Hepatocyte (in vitro differentiated cells): ENCODE data around the gene DENND4C.

ENCODE experiments used
- EZH2 ChIP-seq: fragments of 200-600 bp; sonication (generic); IDR thresholded peaks from 2 replicates; pipeline ENCODE4 v1.6.1; 2016; ENCODE audit warnings: antibody characterized with exemption, mild to moderate bottlenecking, borderline replicate concordance
- EZH2phosphoT487 ChIP-seq: fragments of 200-600 bp; sonication (generic); IDR thresholded peaks from one replicate; pipeline ENCODE4 v1.6.1; 2018; ENCODE audit warnings: antibody characterized with exemption, mild to moderate bottlenecking, low read depth, moderate library complexity; ENCODE audit not compliant: unreplicated experiment, severe bottlenecking
- TF ChIP-seq, protein P1 (sequence below): fragments of 200-600 bp; sonication (generic); IDR thresholded peaks from 2 replicates; pipeline ENCODE4 v1.5.1; 2016; ENCODE audit warnings: antibody characterized with exemption, mild to moderate bottlenecking; ENCODE audit not compliant: poor library complexity

DNA sequence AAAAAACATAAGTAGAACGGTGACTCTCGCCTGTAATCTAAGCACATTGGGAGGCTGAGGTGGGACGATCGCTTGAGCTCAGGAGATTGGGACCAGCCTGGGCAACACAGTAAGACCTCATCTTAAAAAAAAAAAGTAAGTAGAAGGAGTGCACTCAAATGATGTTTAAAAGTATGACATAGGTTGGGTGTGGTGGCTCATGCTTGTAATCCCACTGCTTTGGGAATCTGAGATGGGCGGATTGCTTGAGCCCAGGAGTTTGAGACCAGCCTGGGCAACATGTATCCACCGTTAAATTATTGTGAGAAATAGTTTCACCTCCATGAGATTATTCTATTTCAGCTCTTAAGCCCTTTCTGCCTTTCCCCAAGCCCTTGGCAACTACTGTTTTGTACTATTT is 11.2 kb downstream of the DENND4C start:
- TF ChIP-seq, protein P1, sequence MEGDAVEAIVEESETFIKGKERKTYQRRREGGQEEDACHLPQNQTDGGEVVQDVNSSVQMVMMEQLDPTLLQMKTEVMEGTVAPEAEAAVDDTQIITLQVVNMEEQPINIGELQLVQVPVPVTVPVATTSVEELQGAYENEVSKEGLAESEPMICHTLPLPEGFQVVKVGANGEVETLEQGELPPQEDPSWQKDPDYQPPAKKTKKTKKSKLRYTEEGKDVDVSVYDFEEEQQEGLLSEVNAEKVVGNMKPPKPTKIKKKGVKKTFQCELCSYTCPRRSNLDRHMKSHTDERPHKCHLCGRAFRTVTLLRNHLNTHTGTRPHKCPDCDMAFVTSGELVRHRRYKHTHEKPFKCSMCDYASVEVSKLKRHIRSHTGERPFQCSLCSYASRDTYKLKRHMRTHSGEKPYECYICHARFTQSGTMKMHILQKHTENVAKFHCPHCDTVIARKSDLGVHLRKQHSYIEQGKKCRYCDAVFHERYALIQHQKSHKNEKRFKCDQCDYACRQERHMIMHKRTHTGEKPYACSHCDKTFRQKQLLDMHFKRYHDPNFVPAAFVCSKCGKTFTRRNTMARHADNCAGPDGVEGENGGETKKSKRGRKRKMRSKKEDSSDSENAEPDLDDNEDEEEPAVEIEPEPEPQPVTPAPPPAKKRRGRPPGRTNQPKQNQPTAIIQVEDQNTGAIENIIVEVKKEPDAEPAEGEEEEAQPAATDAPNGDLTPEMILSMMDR: no peak
- TF ChIP-seq EZH2: no peak
- no peak for TF ChIP-seq EZH2phosphoT487
